Measurements from ENCODE around the gene VPS26B.
"Not testable (repeated sequence)": the region's sequence is repeated elsewhere in the genome, so short reads cannot be mapped to it uniquely, and the experiment has no call there.

VPS26B gene

GRCh38 chr11:134233729-134234179 lies 9.3 kb downstream of the VPS26B start:
- DNase-seq: no peak

- DNase-seq: no peak
Observed at GRCh38 chr11:134235399-134235798, 10.9 kb downstream of the VPS26B start.

GRCh38 chr11:134236834-134237556 lies 12.5 kb downstream of the VPS26B start:
- no peak for DNase-seq

- DNase-seq: no peak
Observed at GRCh38 chr11:134237557-134237922, 13.1 kb downstream of the VPS26B start.

- no peak for DNase-seq
Observed at GRCh38 chr11:134238956-134239355, 14.5 kb downstream of the VPS26B start.

GRCh38 chr11:134240592-134240991 lies 16.1 kb downstream of the VPS26B start:
- no peak for DNase-seq

GRCh38 chr11:134242376-134242775 lies 17.9 kb downstream of the VPS26B start:
- DNase-seq: no peak

- no peak for DNase-seq
Observed at GRCh38 chr11:134243913-134244312, 19.4 kb downstream of the VPS26B start.

GRCh38 chr11:134244593-134244992 lies 20.1 kb downstream of the VPS26B start:
- peak; percentile 10 for DNase-seq

- no peak for DNase-seq
Observed at GRCh38 chr11:134245434-134245833, 21.0 kb downstream of the VPS26B start.

GRCh38 chr11:134246100-134246499 lies 21.6 kb downstream of the VPS26B start:
- DNase-seq: no peak

GRCh38 chr11:134246678-134247077 lies 22.2 kb downstream of the VPS26B start:
- DNase-seq: no peak

GRCh38 chr11:134248910-134249480 lies 24.5 kb downstream of the VPS26B start:
- no peak for DNase-seq

- no peak for DNase-seq
Observed at GRCh38 chr11:134250246-134250645, 25.8 kb downstream of the VPS26B start.

GRCh38 chr11:134250675-134251074 lies 26.2 kb downstream of the VPS26B start:
- no peak for DNase-seq

GRCh38 chr11:134252346-134253187 lies 28.1 kb downstream of the VPS26B start:
- DNase-seq: peak; percentile 9

GRCh38 chr11:134253188-134253993 lies 28.9 kb downstream of the VPS26B start, which contains the start of the genes ACAD8 and THYN1:
ACAD8 (plus strand) TSS chr11:134253568; CDS start chr11:134253601, 33 bp downstream.
THYN1 (minus strand) TSS chr11:134253352; CDS start chr11:134252882, 470 bp downstream.
- peak; percentile 96 for DNase-seq

- no peak for DNase-seq
Observed at GRCh38 chr11:134254433-134255183, 30.1 kb downstream of the VPS26B start.

- not testable (repeated sequence) for DNase-seq
Observed at GRCh38 chr11:134255184-134255561, 30.7 kb downstream of the VPS26B start.

- no peak for DNase-seq
Observed at GRCh38 chr11:134257101-134257500, 32.6 kb downstream of the VPS26B start.

GRCh38 chr11:134258577-134258976 lies 34.1 kb downstream of the VPS26B start:
- no peak for DNase-seq

- DNase-seq: no peak
Observed at GRCh38 chr11:134260503-134260902, 36.0 kb downstream of the VPS26B start.
